Upper lobe of right lung (tissue), 1 donor: ENCODE data around the gene KRTAP4-1. TPM values are rescaled to one million over a fixed set of nuclear protein-coding genes. Genes with fewer than 3 reads are reported as not detected.
"Not testable (repeated sequence)": the region's sequence is repeated elsewhere in the genome, so short reads cannot be mapped to it uniquely, and the experiment has no call there.

Experiments used
- ATAC-seq: fragments of 200-7000 bp; cut with Tn5 transposase; one replicate; pipeline ENCODE4 v1.9.1; 2020; ENCODE audit warnings: mild to moderate bottlenecking, moderate library complexity
- DNase-seq: peaks from one replicate; pipeline ENCODE4 v3.0.0-alpha.2; 2020
- H3K27ac ChIP-seq: fragments of 200-600 bp; one replicate; pipeline ENCODE4 v1.8.0; 2022
- H3K27me3 ChIP-seq: fragments of 200-600 bp; one replicate; pipeline ENCODE4 v1.8.0; 2022; ENCODE audit warnings: mild to moderate bottlenecking
- H3K36me3 ChIP-seq: fragments of 200-600 bp; one replicate; pipeline ENCODE4 v1.8.0; 2022
- H3K4me1 ChIP-seq: fragments of 200-600 bp; one replicate; pipeline ENCODE4 v1.8.0; 2022
- H3K4me3 ChIP-seq: fragments of 200-600 bp; one replicate; pipeline ENCODE4 v1.8.0; 2022; ENCODE audit warnings: mild to moderate bottlenecking
- H3K9me3 ChIP-seq: fragments of 200-600 bp; one replicate; pipeline ENCODE4 v1.8.0; 2022
- intact Hi-C: fragments of 100-400 bp; cut with DNase I; formaldehyde crosslinking; loops from one replicate; pipeline ENCODE4 v1.11.0; 2022
- long read RNA-seq: library from polyadenylated mRNA; unstranded; transcript quantifications from one replicate; pipeline ENCODE4 v2.0.0, GENCODE V29; 2021
- total RNA-seq: library from RNA; stranded (reverse); fragmentation: NEBNext Ultra II Directional; extraction: Animal tissue kit (Norgen Biotek cat#: 25700); gene quantifications from one replicate; pipeline ENCODE4 v1.2.1, GENCODE V29; 2021
- TF ChIP-seq, protein P1 (sequence below): fragments of 200-600 bp; IDR thresholded peaks from one replicate; pipeline ENCODE4 v1.8.0; 2022; ENCODE audit warnings: antibody characterized with exemption
- donor health status: DM: no; HTN: yes; CAD: no; lungs with severe emphysema.

Gene KRTAP4-1
- total RNA-seq = not detected
- long read RNA-seq = 0 reads

GRCh38 chr17:41184480-41184961, at the start of gene KRTAP4-1:
TSS of gene KRTAP4-1 (minus strand) at chr17:41184911. CDS start at chr17:41184854, 57 bp downstream.
- H3K36me3 ChIP-seq = no peaks in the 10 kb centered on the region
- intact Hi-C loops = no loop called here
- H3K4me3 ChIP-seq = no peak within 1 kb of the TSS
- peaks cover 6% of the 10 kb centered on the region for H3K27me3 ChIP-seq
- no peak for ATAC-seq
- H3K9me3 ChIP-seq = no peaks in the 10 kb centered on the region
- H3K27ac ChIP-seq = no peak within 1 kb of the TSS
- TF ChIP-seq, protein P1, sequence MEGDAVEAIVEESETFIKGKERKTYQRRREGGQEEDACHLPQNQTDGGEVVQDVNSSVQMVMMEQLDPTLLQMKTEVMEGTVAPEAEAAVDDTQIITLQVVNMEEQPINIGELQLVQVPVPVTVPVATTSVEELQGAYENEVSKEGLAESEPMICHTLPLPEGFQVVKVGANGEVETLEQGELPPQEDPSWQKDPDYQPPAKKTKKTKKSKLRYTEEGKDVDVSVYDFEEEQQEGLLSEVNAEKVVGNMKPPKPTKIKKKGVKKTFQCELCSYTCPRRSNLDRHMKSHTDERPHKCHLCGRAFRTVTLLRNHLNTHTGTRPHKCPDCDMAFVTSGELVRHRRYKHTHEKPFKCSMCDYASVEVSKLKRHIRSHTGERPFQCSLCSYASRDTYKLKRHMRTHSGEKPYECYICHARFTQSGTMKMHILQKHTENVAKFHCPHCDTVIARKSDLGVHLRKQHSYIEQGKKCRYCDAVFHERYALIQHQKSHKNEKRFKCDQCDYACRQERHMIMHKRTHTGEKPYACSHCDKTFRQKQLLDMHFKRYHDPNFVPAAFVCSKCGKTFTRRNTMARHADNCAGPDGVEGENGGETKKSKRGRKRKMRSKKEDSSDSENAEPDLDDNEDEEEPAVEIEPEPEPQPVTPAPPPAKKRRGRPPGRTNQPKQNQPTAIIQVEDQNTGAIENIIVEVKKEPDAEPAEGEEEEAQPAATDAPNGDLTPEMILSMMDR = no peak
- no peaks in the 10 kb centered on the region for H3K4me1 ChIP-seq
- no peak for DNase-seq

- H3K4me3 ChIP-seq, H3K27ac ChIP-seq, ATAC-seq, H3K27me3 ChIP-seq, intact Hi-C loops, DNase-seq, H3K9me3 ChIP-seq, H3K36me3 ChIP-seq, H3K4me1 ChIP-seq: not testable (repeated sequence)
Observed at GRCh38 chr17:41232399-41233105, 47.8 kb upstream of the KRTAP4-1 start, which contains the start of gene KRTAP9-3. TSS of gene KRTAP9-3 (plus strand) at chr17:41232449. CDS start at chr17:41232502, 53 bp downstream.

DNA sequence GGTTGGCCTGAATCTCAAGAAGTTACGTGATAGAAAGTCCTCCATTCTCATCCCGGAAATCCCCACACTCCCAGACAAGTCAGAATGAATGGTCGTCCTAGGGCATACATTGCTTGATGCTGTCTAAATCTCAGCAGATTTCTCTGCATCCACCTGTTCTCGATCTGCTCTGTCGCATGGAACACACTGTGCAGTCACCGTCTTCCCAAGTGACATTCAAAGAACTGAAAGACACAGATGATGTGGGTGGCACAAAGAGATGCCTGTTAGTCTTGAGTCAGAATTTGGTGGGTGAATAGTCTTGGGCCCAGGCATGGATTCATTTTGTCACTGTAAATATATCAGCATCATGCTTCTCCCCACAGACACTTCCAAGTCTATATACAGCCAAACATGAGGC, 47.0 kb upstream of the KRTAP4-1 start:
- H3K27ac ChIP-seq = no peak overlapping the region
- ATAC-seq (no peak), DNase-seq (no peak)
- intact Hi-C loops = no loop called here
- TF ChIP-seq, protein P1 = no peak
- no peaks in the 10 kb centered on the region for H3K4me1 ChIP-seq
- no peaks in the 10 kb centered on the region for H3K9me3 ChIP-seq
- no peak overlapping the region for H3K4me3 ChIP-seq
- peaks cover 5% of the 10 kb centered on the region for H3K27me3 ChIP-seq
- H3K36me3 ChIP-seq = no peaks in the 10 kb centered on the region

DNA sequence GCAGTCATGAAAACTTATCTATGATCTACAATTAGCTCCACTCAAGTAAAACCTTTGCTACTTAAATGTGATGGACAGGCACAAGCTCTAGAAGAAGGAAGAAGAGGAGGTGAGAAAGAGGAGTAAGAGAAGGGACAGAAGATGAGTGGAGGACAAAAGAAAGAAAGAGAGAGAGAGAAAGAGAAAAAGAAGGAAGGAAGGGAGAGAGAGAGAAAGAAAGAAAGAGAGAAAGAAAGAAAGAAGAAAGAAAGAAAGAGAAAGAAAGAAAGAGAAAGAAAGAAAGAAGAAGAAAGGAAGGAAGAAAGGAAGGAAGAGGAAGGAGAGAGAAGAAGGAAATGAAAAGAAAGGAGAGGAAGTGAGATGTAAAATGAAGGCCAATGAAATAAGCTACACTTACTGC, 45.4 kb upstream of the KRTAP4-1 start:
- ATAC-seq (no peak), DNase-seq (no peak)
- TF ChIP-seq, protein P1 = no peak

GRCh38 chr17:41226598-41227095, 41.9 kb upstream of the KRTAP4-1 start, which contains the start of gene KRTAP9-2:
TSS of gene KRTAP9-2 (plus strand) at chr17:41226648. CDS start at chr17:41226655, 7 bp downstream.
- H3K4me1 ChIP-seq, ATAC-seq, DNase-seq, H3K4me3 ChIP-seq, H3K9me3 ChIP-seq, H3K27me3 ChIP-seq, H3K36me3 ChIP-seq, intact Hi-C loops, H3K27ac ChIP-seq: not testable (repeated sequence)

More for the DNA sequence above, 45.4 kb upstream of the KRTAP4-1 start:
- Histone ChIP-seq H3K27me3 (peaks cover 5% of the 10 kb centered on the region), H3K27ac (no peak overlapping the region), H3K9me3 (no peaks in the 10 kb centered on the region), H3K4me3 (no peak overlapping the region), H3K4me1 (no peaks in the 10 kb centered on the region), H3K36me3 (no peaks in the 10 kb centered on the region)
- intact Hi-C loops = no loop called here

- H3K36me3 ChIP-seq = no peaks in the 10 kb centered on the region
- H3K9me3 ChIP-seq = no peaks in the 10 kb centered on the region
- DNase-seq = no peak
- no peak overlapping the region for H3K27ac ChIP-seq
- intact Hi-C loops = no loop called here
- no peak for ATAC-seq
- TF ChIP-seq, protein P1 = no peak
- no peaks in the 10 kb centered on the region for H3K27me3 ChIP-seq
- H3K4me3 ChIP-seq = no peak overlapping the region
- no peaks in the 10 kb centered on the region for H3K4me1 ChIP-seq
Observed at GRCh38 chr17:41226051-41226450, 41.3 kb upstream of the KRTAP4-1 start.
